ENCODE results near the gene VGF.

DNA sequence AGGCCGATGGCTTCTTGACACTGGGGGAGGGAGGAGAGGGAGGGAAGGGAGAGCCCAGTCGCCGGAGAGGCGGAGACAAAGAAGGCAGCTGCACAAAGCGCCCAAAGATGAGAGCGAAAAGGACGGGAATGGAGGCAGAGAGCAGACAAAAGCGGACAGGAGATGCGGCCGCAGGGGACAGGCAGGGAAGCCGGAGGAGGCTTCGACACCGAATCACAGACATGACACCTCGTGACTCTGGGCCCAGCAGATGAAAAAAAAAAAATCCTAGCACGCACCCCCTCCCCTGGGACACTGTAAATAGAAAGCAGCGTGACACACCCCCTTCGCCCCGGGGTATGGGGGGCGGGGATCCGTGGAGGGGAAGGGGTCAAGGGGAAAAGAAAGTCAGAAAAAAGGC, 13.7 kb upstream of the VGF start:
- TF ChIP-seq POLR2A (IDR thresholded peaks at IDR 0.05; ENCODE audit: low read length): no peak
- TF ChIP-seq GATA1 (IDR thresholded peaks at IDR 0.05; ENCODE audit: low read depth, low read length): no peak
